Measurements from ENCODE around the gene STX8.

DNA sequence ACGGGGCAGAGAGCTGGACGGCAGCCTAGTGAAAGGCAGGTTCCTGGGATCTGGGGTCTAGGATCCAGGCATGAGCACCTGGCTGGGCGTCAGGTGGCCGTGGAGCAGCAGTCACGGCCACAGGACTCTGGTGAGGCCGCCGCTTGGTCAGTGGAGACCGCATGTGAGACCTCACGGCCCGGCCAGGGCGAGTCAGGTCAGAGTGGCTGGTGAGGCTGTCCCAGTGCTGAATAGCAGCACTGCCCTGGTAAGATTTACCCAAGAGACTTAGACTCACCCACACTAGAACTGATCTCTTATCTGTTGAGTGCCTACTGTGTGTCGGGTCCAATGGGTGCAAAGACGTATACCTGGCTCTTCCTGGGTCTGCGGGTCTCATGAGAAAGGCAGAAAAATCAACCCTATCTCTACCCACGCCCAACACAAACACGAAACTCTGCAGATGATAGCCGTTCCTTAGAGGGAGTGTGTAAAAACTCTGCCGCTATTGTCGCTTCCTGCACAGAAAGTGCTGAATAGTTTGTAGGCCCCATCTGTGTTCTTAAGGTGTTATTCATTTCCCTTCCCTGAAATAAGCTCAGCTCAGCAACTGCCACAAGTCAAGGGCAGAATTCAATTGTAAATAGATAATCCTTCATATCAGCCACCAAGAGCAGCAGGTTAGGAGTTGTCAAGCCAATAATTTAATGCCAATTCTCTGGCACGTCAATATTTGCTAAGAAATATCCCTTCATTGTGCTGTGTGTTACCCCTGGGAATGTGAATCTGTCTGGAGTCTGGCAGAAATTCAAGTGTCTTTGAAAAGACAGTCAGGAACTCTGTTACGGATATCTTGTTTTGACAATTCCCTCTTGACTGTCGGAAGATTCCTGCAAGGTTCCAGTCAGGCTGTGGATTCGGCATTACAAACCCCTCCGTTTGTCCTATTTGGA, 314.3 kb downstream of the STX8 start:
- TF ChIP-seq HNRNPL (IDR thresholded peaks at IDR 0.05; ENCODE audit: low read depth, low read length) (no peak), COPS2 (conservative IDR thresholded peaks at IDR 0.05) (no peak), SMAD3 (CRISPR knock-in tag; conservative IDR thresholded peaks at IDR 0.05) (no peak), SP1 (CRISPR knock-in tag; IDR thresholded peaks at IDR 0.05) (no peak), CTBP1 (IDR thresholded peaks at IDR 0.05; ENCODE audit: borderline replicate concordance) (no peak), U2AF2 (optimal IDR thresholded peaks at IDR 0.05; ENCODE audit: low read depth, low read length) (no peak), NR3C1 (CRISPR knock-in tag; IDR thresholded peaks at IDR 0.05) (no peak)
- TF ChIP-seq, protein P1, sequence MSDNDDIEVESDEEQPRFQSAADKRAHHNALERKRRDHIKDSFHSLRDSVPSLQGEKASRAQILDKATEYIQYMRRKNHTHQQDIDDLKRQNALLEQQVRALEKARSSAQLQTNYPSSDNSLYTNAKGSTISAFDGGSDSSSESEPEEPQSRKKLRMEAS (CRISPR knock-in tag; IDR thresholded peaks at IDR 0.05), result no peak
